SK-N-MC (cell line): ENCODE measurements around the gene SOX5.

Source experiments
- EZH2 ChIP-seq: fragments of 200-600 bp; sonication (generic); IDR thresholded peaks from one replicate; pipeline ENCODE4 v1.6.1; 2017; ENCODE audit warnings: antibody characterized with exemption
- POLR2AphosphoS5 ChIP-seq: IDR thresholded peaks from 2 replicates; pipeline ENCODE4 v1.6.1; 2012; ENCODE audit warnings: mild to moderate bottlenecking, low read depth, low read length, borderline replicate concordance

DNA sequence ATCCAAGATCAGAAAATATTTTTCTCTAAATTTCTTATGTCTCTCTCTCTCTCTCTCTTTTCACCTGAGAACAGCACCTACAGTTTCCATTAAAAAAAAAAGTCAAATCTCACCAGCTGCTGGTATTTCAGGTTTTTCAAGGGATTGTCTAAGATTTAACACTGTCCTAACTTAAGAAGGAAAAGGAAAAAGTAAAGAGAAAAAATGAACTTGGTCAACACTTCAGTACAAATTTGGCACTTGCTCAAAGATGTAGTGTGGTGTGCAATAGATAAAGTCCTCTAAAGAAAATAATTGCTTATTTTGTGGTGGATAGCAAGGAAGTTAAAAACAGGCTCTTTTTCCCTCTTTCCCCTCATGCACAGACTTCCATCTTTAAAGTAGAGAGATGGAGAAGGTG lies 416.2 kb downstream of the SOX5 start:
- TF ChIP-seq POLR2AphosphoS5: no peak
- no peak for TF ChIP-seq EZH2
